ENCODE measurements around the gene BCAS4. TPM values are rescaled to one million over a fixed set of nuclear protein-coding genes. Genes with fewer than 3 reads are reported as not detected.

BCAS4 gene
- polyA plus RNA-seq, 5 donors, result 7.0 to 8.5 (median 8.0) TPM

GRCh38 chr20:50821257-50821921 lies 26.5 kb downstream of the BCAS4 start:
- DNase-seq, result no peak

GRCh38 chr20:50821994-50822393 lies 27.1 kb downstream of the BCAS4 start:
- DNase-seq, result no peak

DNA sequence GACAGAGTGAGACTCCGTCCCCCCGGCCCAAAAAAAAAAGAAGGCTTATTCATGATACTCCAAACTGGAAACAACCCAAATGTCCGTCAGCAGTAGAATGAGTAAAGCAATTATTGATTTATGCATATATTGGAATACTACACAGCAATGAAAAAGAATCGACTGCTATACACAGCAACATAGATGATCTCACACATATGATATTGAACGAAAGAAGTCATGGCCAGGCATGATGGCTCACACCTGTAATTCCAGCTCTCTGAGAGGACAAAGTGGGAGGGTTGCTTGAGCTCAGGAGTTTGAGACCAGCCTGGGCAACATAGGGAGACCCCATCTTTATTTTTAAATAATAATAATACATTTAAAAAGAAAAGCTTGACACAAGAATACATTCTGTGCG lies 28.5 kb downstream of the BCAS4 start:
- DNase-seq, result no peak

GRCh38 chr20:50824137-50824536 lies 29.3 kb downstream of the BCAS4 start:
- no peak for DNase-seq

DNA sequence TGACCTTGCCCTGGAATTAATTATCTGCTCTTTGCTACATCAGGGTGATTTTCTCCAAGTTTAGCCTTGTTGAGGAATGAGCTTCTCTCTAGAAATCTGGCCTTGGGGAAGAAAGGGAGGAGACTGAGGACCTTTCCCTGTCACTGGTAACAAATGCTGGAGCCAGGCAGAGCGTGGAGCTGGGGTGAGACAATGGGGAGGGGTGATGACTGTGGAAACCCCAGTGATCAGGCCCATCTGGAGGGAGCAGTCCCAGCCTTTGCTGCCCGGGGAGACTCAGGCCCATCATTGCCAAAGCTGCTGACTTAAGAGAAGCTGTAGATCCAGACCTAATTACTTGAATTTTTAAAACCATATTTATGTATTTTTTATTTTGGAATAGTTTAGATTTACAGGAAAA lies 31.3 kb downstream of the BCAS4 start:
- DNase-seq, result no peak

- no peak for DNase-seq
Observed at GRCh38 chr20:50828363-50829136, 33.7 kb downstream of the BCAS4 start.

GRCh38 chr20:50831622-50832021 lies 36.8 kb downstream of the BCAS4 start:
- DNase-seq, result no peak

DNA sequence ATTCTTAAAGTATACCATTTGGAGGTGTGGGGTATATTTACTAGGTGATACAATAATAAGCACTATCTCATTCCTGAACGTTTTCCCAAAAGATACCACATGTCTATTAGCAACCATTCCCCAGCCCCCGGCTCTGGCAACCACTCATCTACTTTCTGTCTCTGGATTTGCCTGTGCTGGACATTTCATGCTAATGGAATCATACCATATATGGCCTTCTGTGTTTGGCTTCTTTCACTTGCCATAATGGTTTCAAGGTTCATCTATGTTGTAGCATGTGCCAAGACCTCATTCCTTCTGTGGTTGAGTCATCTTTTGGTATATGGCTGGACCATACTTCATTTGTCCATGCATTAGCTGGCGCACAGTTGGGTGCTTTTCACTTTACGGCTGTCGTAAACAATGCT lies 39.7 kb downstream of the BCAS4 start:
- DNase-seq, result no peak

DNA sequence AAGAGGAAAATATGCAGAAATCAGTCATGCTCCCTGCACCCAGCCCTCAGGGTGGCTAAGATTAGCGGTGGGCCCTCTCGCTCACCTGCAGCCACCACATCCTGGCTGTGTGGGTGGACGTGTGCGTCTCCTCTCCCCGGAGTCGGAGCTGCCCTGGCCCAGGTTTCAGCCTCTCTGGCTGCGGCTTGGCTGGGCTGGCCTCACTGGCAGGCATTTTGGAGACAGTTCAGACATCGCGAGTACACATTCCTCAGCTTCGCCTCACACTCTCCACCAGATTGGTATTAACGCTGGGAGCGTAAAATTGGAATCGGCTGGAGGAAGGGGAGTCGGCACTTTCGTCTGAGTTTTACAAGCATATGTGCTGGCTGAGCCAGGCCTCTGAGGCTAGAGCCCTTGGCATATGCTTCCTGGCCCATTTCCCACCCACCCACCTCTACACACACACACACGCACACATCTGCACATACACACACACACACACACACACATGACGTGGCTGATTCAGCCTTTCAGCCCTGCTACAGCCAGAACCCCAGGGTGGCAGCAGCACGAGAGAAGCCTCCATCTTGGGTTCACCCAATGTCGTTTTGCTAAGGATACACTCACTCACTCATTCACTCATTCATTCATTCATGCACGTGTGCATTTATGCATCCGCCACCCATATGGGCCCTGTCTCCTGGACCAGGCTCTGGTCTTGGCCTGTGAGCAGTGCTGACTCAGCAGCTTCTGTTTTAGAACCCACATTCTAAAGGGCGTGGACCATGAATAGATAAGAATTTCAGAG lies 42.9 kb downstream of the BCAS4 start:
- DNase-seq, result no peak

DNA sequence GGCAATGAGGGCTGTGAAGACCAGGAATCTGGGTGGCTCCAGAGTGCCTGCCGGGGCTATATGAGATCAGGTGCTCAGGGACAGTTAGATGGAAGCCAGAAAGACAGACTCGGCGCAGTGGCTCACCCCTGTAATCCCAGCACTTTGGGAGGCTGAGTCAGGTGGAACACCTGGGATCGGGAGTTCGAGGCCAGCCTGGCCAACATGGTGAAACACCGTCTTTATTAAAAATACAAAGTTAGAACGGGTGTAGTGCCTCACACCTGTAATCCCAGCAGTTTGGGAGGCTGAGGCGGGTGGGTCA lies 43.4 kb downstream of the BCAS4 start:
- no peak for DNase-seq

DNA sequence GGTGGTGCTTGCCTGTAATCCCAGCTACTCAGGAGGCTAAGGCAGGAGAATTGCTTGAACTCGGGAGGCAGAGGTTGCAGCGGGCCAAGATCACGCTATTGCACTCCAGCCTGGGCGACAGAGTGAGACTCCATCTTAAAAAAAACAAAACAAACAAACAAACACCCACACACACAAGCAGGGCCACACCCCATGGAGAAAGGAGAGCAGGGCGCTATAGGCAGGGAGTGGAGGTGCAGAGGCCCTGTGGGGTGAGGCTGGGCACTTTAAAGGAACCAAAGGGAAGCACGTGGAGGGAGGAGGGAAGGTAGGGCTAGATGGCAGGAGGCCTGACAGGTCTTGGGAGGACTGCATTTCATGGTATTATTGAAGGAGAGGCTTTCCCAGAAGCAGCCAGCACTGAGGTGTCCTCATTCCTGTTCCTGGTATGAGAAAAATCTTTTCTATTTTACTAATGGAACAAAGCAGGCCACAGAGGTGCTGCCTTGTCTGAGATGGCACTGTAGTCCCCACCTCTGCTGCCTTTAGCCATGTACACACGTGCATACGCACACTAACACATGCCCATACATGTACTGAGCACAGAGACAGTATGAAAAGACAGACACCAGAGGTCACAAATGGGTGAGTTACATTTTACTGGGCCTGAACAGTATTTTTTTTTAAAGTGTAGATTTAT lies 44.0 kb downstream of the BCAS4 start:
- no peak for DNase-seq

DNA sequence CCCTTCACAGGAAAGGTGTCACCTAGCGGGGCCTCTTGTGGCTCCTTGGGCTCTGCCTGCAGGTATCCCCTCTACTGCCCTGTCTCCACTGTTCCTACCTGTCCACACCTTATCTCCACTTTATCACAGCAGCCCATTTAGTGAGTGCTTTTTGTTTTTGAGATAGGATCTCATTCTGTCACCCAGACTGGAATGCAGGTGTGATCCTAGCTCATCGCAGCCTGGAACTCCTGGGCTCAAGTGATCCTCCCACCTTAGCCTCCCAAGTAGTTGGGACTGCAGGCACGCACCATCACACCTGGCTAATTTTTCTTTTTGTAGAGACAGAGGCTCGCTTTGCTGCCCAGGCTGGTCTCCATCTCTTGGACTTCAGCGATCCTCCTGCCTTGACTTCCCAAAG lies 48.0 kb downstream of the BCAS4 start:
- no peak for DNase-seq

- no peak for DNase-seq
Observed at GRCh38 chr20:50843331-50844276, 48.7 kb downstream of the BCAS4 start.

- DNase-seq, result no peak
Observed at GRCh38 chr20:50844430-50845100, 49.7 kb downstream of the BCAS4 start.

DNA sequence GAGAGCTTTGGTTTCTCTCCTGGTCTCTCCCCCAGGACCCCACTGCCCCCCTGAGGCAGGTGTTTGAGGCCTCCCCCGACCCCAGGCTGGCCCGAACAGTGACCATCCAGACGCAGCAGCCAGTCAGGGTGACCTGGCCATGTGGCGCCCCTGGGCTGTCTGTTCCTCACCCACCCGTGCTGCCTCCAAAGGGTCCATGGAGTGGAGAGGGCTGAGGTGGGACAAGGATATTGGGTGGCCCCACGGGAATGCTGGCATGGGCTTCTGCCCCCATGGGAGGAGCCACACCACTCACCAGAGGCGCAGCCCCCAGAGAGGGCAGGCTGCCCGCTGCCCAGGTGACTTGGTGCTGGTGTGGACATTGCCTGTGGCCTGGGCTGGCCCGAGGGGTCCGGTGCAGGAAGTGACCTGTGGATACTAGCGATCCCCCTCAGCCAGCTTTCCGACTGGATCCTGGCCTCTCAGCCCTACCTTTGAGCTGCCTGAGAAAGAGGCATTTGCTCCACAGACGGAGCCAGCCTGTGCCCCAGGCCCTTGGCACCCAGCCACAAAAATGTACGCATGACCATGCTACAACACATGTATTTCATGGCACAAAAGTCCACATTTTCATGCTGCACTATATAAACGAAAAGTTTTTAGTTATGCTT lies 50.8 kb downstream of the BCAS4 start:
- DNase-seq, result no peak

DNA sequence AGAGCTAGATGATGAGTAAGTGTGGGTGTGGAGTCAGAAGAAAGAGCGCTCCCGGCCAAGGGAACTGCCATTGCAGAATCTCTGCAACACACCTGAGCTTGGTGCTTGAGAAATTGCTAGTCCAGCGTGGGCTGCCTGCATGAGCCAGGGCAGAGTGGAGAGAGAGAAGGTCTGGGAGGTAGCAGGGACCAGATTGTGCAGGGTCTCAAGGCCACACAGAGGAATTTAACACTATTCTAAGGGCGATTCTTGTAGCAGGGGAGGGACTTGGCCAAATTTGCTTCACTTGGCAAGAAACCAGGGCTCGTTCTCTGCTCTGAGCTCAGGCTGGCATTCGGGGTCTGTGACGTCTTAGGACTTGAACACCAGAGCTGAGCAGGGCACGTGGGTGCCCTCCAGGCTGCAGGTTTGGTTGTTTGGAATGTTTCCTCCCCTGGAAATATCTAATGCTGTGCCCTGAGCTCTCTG lies 53.5 kb downstream of the BCAS4 start:
- peak; percentile 42 to 47 for DNase-seq

DNA sequence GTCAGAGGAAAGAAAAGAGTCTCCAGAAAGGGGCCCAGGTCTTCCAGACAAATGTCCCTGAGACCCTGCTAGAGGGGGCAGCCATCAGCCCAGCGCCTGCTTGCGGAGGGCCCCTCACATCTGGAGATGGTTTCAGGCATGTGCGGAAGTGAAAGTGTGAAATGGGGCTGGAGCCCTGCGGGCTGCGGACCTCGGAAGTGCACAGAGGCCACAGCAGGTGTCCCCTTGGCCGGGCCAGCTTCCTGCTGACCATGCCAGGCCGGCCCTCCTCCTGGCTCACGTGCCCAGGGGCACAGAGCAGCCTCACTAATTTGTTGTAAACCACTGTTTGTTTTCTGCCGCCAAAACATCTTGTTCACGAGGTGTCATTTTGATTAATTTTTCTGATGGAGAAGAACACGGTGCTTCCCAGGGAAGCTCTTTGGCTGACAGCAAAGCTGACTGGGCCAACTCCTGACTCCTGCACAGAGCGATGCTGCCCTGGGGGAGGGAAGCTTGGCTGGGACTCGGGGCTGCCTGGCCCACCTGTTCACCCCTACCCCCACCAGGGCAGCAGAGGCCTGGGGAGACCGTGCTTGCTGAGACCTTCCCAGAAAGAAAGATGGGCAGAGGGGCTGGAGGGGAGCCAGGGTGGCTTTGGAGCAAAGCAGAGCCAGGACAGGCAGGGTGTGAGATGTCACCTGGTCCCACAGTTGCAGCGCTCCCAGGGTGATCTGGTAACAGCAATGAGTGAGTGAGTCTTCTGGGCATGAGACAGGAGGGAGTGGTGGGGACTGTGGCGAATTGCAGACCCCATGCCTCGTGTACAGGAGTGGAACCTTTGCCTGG lies 54.2 kb downstream of the BCAS4 start:
- no peak for DNase-seq

- DNase-seq, result no peak
Observed at GRCh38 chr20:50850721-50851286, 55.9 kb downstream of the BCAS4 start.

DNA sequence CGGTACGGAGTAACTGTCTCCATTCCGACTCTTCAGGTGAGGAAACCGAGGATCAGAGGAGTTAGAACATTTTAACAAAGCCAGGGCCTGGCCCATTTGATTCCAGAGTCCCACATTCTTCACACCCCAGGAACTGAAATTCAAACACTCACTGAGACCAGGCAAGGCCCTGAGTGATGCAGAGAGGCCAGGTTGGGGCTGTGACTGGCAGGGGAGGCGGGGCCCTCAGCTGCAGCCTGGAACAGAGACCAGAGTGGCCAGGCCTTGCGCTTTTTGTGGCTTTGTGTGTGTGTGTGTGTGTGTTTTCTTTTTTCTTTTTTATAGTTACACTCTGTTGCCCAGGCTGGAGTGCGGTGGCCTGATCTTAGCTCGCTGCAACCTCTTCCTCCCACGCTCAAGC lies 57.2 kb downstream of the BCAS4 start:
- no peak for DNase-seq

Measured in right lung (tissue), 5 donors.